ENCODE results near the gene FECH. TPM values are rescaled to one million over a fixed set of nuclear protein-coding genes. Genes with fewer than 3 reads are reported as not detected.
A peak's percentile ranks its signal among the peaks of the same experiment; 100 is the strongest.

The FECH gene
- polyA plus RNA-seq, 2 of the 4 experiments (the other 2 are of a cell fraction), result 41.3 to 71.2 TPM

GRCh38 chr18:57624988-57625387 lies 38.5 kb upstream of the FECH start:
- CTCF ChIA-PET, result interaction anchor here (0.7 kb wide), 1 partner anchor 44 kb away, joined by 3 read pairs; no protein-coding TSS in a partner anchor
- H3K27ac ChIP-seq, result no peak overlapping the region
- H3K4me2 ChIP-seq, result no peak overlapping the region
- DNase-seq (ENCODE audit: low read depth in 1 of 2, low spot score in 1 of 2) (peak in 1 of 2 experiments; percentile 19), FAIRE-seq (no peak), ATAC-seq (no peak)
- TF ChIP-seq USF2 (IDR thresholded peaks at IDR 0.05) (no peak), ZC3H11A (IDR thresholded peaks at IDR 0.05) (no peak), ZFP36 (IDR thresholded peaks at IDR 0.05; ENCODE audit: borderline replicate concordance, partially characterized antibody) (no peak), RNF2 (IDR thresholded peaks at IDR 0.05; ENCODE audit: borderline replicate concordance, low read depth) (no peak), ZNF302 (CRISPR knock-in tag; IDR thresholded peaks at IDR 0.05) (no peak), ESRRA (IDR thresholded peaks at IDR 0.05; ENCODE audit: borderline replicate concordance, low read length) (no peak), NFE2L2 (conservative IDR thresholded peaks at IDR 0.05; ENCODE audit: low read length) (no peak), MAX (IDR thresholded peaks at IDR 0.05) (no peak), FOSB (CRISPR knock-in tag; IDR thresholded peaks at IDR 0.05) (no peak), EP300 (IDR thresholded peaks at IDR 0.05) (no peak), KDM1A (IDR thresholded peaks at IDR 0.05; ENCODE audit: low read depth) (no peak), POLR2A (IDR thresholded peaks at IDR 0.05; ENCODE audit: low read length) (no peak), CEBPB (IDR thresholded peaks at IDR 0.05) (no peak), RFX5 (IDR thresholded peaks at IDR 0.05) (no peak), JUN (IDR thresholded peaks at IDR 0.05) (no peak), CHD4 (IDR thresholded peaks at IDR 0.05; ENCODE audit: borderline replicate concordance) (no peak)
- H3K4me3 ChIP-seq, result no peak overlapping the region
- H3K4me1 ChIP-seq, result peaks cover 5% of the 10 kb centered on the region; the same call in 2 of the 3 replicates
- POLR2A ChIA-PET, result interaction anchor here (0.6 kb wide), 1 partner anchor 126 kb away, joined by 3 read pairs; no protein-coding TSS in a partner anchor
- 65% methylated on average over 4 of the region's 4 CpGs for WGBS (ENCODE audit: missing lambda C conversion rate)
- H3K9me3 ChIP-seq, result no peaks in the 10 kb centered on the region

GRCh38 chr18:57621246-57621604 lies 34.7 kb upstream of the FECH start:
- ChIA-PET POLR2A (interaction anchor here (0.7 to 1.0 kb wide), 4 partner anchors 9 to 293 kb away, joined by 3 to 14 read pairs (median 4); no protein-coding TSS in a partner anchor), CTCF (interaction anchor here (0.6 to 2.0 kb wide), 3 partner anchors 9 to 501 kb away, joined by 3 to 6 read pairs (median 3); no protein-coding TSS in a partner anchor)
- WGBS (ENCODE audit: missing lambda C conversion rate), result 0% methylated on average over 17 of the region's 20 CpGs
- DNase-seq (ENCODE audit: low read depth in 1 of 2, low spot score in 1 of 2), result no peak
- Histone ChIP-seq H3K4me3 (peak overlapping the region; percentile 69), H3K4me2 (peak overlapping the region; percentile 77), H3K4me1 (peaks cover 9% of the 10 kb centered on the region; the same call in 2 of the 3 replicates), H3K9me3 (no peaks in the 10 kb centered on the region), H3K27ac (peak overlapping the region; percentile 83 to 99)
- FAIRE-seq, result no peak
- ATAC-seq, result peak; percentile 52 to 66; a peak in 5 of 6 replicates
- no peak for TF ChIP-seq ZFP36 (IDR thresholded peaks at IDR 0.05; ENCODE audit: borderline replicate concordance, partially characterized antibody)
- no peak for TF ChIP-seq CHD2 (IDR thresholded peaks at IDR 0.05; ENCODE audit: low read length, partially characterized antibody)
- TF ChIP-seq RCOR1 (IDR thresholded peaks at IDR 0.05; ENCODE audit: low read depth, low read length), result no peak
- no peak for TF ChIP-seq CBX8 (IDR thresholded peaks at IDR 0.05)
- TF ChIP-seq ELK1 (IDR thresholded peaks at IDR 0.05; ENCODE audit: low read depth, low read length), result no peak
- no peak for TF ChIP-seq USF2 (IDR thresholded peaks at IDR 0.05)
- TF ChIP-seq ATOH8 (CRISPR knock-in tag; IDR thresholded peaks at IDR 0.05; ENCODE audit: low read depth), result no peak
- TF ChIP-seq POLR2AphosphoS2 (conservative IDR thresholded peaks at IDR 0.05; ENCODE audit: low read length), result no peak
- TF ChIP-seq REST (IDR thresholded peaks at IDR 0.05), result no peak
- no peak for TF ChIP-seq KDM5A (IDR thresholded peaks at IDR 0.05)
- no peak for TF ChIP-seq HOXA7 (CRISPR knock-in tag; IDR thresholded peaks at IDR 0.05)
- no peak for TF ChIP-seq MYC (IDR thresholded peaks at IDR 0.05; ENCODE audit: borderline replicate concordance, low read length)
- no peak for TF ChIP-seq HEYL (CRISPR knock-in tag; IDR thresholded peaks at IDR 0.05)
- TF ChIP-seq TP53 (CRISPR knock-in tag; IDR thresholded peaks at IDR 0.05), result no peak
- TF ChIP-seq CEBPB (IDR thresholded peaks at IDR 0.05), result no peak
- no peak for TF ChIP-seq EHF (CRISPR knock-in tag; IDR thresholded peaks at IDR 0.05)

Measured in A549 (cell line).